GM12873 (cell line): ENCODE data around the gene MRS2.

Experiments
- TF ChIP-seq, protein P1 (sequence below): IDR thresholded peaks from 2 replicates; pipeline ENCODE4 v1.5.1; 2012; ENCODE audit warnings: low read depth, mild to moderate bottlenecking, moderate library complexity, low read length, control low read depth; ENCODE audit not compliant: insufficient read depth; ENCODE audit errors: missing control alignments

MRS2 gene

GRCh38 chr6:24397631-24398030 is 5.1 kb upstream of the MRS2 start:
- TF ChIP-seq, protein P1, sequence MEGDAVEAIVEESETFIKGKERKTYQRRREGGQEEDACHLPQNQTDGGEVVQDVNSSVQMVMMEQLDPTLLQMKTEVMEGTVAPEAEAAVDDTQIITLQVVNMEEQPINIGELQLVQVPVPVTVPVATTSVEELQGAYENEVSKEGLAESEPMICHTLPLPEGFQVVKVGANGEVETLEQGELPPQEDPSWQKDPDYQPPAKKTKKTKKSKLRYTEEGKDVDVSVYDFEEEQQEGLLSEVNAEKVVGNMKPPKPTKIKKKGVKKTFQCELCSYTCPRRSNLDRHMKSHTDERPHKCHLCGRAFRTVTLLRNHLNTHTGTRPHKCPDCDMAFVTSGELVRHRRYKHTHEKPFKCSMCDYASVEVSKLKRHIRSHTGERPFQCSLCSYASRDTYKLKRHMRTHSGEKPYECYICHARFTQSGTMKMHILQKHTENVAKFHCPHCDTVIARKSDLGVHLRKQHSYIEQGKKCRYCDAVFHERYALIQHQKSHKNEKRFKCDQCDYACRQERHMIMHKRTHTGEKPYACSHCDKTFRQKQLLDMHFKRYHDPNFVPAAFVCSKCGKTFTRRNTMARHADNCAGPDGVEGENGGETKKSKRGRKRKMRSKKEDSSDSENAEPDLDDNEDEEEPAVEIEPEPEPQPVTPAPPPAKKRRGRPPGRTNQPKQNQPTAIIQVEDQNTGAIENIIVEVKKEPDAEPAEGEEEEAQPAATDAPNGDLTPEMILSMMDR, result no peak

- TF ChIP-seq, protein P1, result no peak
Observed at GRCh38 chr6:24401458-24401857, 1.3 kb upstream of the MRS2 start.

GRCh38 chr6:24403501-24403824 is 727 bp downstream of the MRS2 start:
- TF ChIP-seq, protein P1, result no peak

GRCh38 chr6:24405262-24405661 is 2.5 kb downstream of the MRS2 start:
- TF ChIP-seq, protein P1, result no peak

- TF ChIP-seq, protein P1, result no peak
Observed at GRCh38 chr6:24408719-24409410, 6.1 kb downstream of the MRS2 start.

GRCh38 chr6:24410622-24411021 is 7.9 kb downstream of the MRS2 start:
- TF ChIP-seq, protein P1, result no peak

DNA sequence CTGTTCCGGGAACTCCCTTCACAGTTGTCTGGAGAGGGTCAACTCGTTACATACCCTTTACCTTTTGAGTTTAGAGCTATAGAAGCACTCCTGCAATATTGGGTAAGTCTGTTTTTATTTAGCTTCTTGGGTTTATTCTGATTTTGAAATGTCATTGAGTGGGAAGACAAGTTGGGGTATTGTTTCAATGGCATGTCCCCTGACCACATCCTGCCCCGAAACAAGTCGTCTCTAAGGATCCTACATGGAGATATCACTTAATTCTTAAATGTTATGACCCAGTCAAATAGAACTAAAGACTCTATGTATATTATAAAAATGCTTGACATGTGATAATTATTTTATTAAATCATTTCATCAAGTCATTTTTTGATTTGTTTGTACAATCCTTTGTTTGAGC is 9.6 kb downstream of the MRS2 start:
- TF ChIP-seq, protein P1, result no peak

- TF ChIP-seq, protein P1, result no peak
Observed at GRCh38 chr6:24415753-24416152, 13.0 kb downstream of the MRS2 start.
